Measurements from ENCODE around the gene EML4.

EML4 gene

GRCh38 chr2:42197792-42198191 is 28.6 kb downstream of the EML4 start:
- DNase-seq, result no peak

GRCh38 chr2:42198466-42198865 is 29.3 kb downstream of the EML4 start:
- DNase-seq, result no peak

- DNase-seq, result no peak
These were observed 29.8 kb downstream of the EML4 start for GRCh38 chr2:42199002-42199401.

- DNase-seq, result no peak
These were observed 30.5 kb downstream of the EML4 start for GRCh38 chr2:42199626-42200025.

- DNase-seq, result no peak
These were observed 32.0 kb downstream of the EML4 start for GRCh38 chr2:42200926-42201855.

GRCh38 chr2:42202634-42203008 is 33.5 kb downstream of the EML4 start:
- DNase-seq, result no peak

- no peak for DNase-seq
These were observed 34.6 kb downstream of the EML4 start for GRCh38 chr2:42203792-42204191.

GRCh38 chr2:42205337-42205736 is 36.2 kb downstream of the EML4 start:
- no peak for DNase-seq

GRCh38 chr2:42207826-42208225 is 38.7 kb downstream of the EML4 start:
- DNase-seq, result no peak

GRCh38 chr2:42210203-42210602 is 41.0 kb downstream of the EML4 start:
- no peak for DNase-seq

GRCh38 chr2:42211291-42211690 is 42.1 kb downstream of the EML4 start:
- no peak for DNase-seq

GRCh38 chr2:42214669-42215068 is 45.5 kb downstream of the EML4 start:
- DNase-seq, result no peak

- no peak for DNase-seq
These were observed 47.5 kb downstream of the EML4 start for GRCh38 chr2:42216694-42217093.

- DNase-seq, result no peak
These were observed 48.2 kb downstream of the EML4 start for GRCh38 chr2:42217307-42217706.

- DNase-seq, result no peak
These were observed 48.8 kb downstream of the EML4 start for GRCh38 chr2:42217914-42218313.

- DNase-seq, result no peak
These were observed 49.6 kb downstream of the EML4 start for GRCh38 chr2:42218712-42219111.

- no peak for DNase-seq
These were observed 50.0 kb downstream of the EML4 start for GRCh38 chr2:42219160-42219559.

GRCh38 chr2:42220566-42220965 is 51.4 kb downstream of the EML4 start:
- DNase-seq, result no peak

- DNase-seq, result no peak
These were observed 54.1 kb downstream of the EML4 start for GRCh38 chr2:42223067-42223854.

GRCh38 chr2:42223855-42224268 is 54.7 kb downstream of the EML4 start:
- DNase-seq, result no peak

- DNase-seq, result no peak
These were observed 55.4 kb downstream of the EML4 start for GRCh38 chr2:42224422-42225067.

- DNase-seq, result no peak
These were observed 56.4 kb downstream of the EML4 start for GRCh38 chr2:42225573-42225972.

- no peak for DNase-seq
These were observed 58.3 kb downstream of the EML4 start for GRCh38 chr2:42227491-42227890.

- DNase-seq, result no peak
These were observed 58.9 kb downstream of the EML4 start for GRCh38 chr2:42228101-42228500.

Data from NK-92 treated with Interleukin-12 subunit alpha and Interleukin-12 subunit beta, amount 100 ng/mL, for 24 hours (cell line).